Glutamatergic neuron (in vitro differentiated cells): ENCODE measurements around the gene FADS2. TPM values are rescaled to one million over a fixed set of nuclear protein-coding genes. Genes with fewer than 3 reads are reported as not detected.

Experiments
- DNase-seq: peaks from one replicate; pipeline ENCODE4 v3.0.0; 2022
- H3K27ac Mint-ChIP-seq: one replicate; pipeline ENCODE4 v1.8.0; 2020; ENCODE audit warnings: mild to moderate bottlenecking, mixed read lengths, inconsistent platforms; ENCODE audit not compliant: unreplicated experiment
- H3K27me3 Mint-ChIP-seq: one replicate; pipeline ENCODE4 v1.8.0; 2020; ENCODE audit warnings: mild to moderate bottlenecking, moderate library complexity, mixed read lengths, inconsistent platforms; ENCODE audit not compliant: unreplicated experiment
- H3K36me3 Mint-ChIP-seq: one replicate; pipeline ENCODE4 v1.8.0; 2020; ENCODE audit warnings: mild to moderate bottlenecking, mixed read lengths, inconsistent platforms; ENCODE audit not compliant: unreplicated experiment
- H3K4me1 Mint-ChIP-seq: one replicate; pipeline ENCODE4 v1.8.0; 2020; ENCODE audit warnings: mild to moderate bottlenecking, low read depth, mixed read lengths, inconsistent platforms; ENCODE audit not compliant: unreplicated experiment
- H3K4me3 Mint-ChIP-seq: one replicate; pipeline ENCODE4 v1.8.0; 2020; ENCODE audit warnings: mild to moderate bottlenecking, mixed read lengths, inconsistent platforms; ENCODE audit not compliant: unreplicated experiment
- H3K9me3 Mint-ChIP-seq: one replicate; pipeline ENCODE4 v1.8.0; 2020; ENCODE audit warnings: mild to moderate bottlenecking, moderate library complexity, mixed read lengths, inconsistent platforms; ENCODE audit not compliant: unreplicated experiment
- CTCF ChIP-seq: fragments of 200-600 bp; sonication (generic); IDR thresholded peaks from one replicate; pipeline ENCODE4 v1.5.0; 2021; ENCODE audit not compliant: partially characterized antibody, unreplicated experiment
- long read RNA-seq: library from polyadenylated mRNA; unstranded; transcript quantifications from one replicate; pipeline ENCODE4 v2.0.0, GENCODE V29; 2020; ENCODE audit not compliant: unreplicated experiment
- total RNA-seq: library from RNA; stranded (reverse); fragmentation: NEBNext Ultra II Directional; extraction: Animal tissue kit (Norgen Biotek cat#: 25700); gene quantifications from one replicate; pipeline ENCODE4 v1.2.1, GENCODE V29; 2021; ENCODE audit not compliant: unreplicated experiment

Gene FADS2
- total RNA-seq: 701 TPM
- long read RNA-seq, full-length matches to known transcripts: 43 of 88 reads
- long read RNA-seq, partial matches to known transcripts: 31 of 88 reads
- long read RNA-seq, other reads (novel, unspliced or antisense): 14 of 88 reads

GRCh38 chr11:61827571-61828378 is at the start of gene FADS2:
FADS2 (plus strand) TSS chr11:61828300; CDS start chr11:61828391, 91 bp downstream.
- Mint-ChIP-seq H3K27ac (peak within 1 kb of the TSS; percentile 99), H3K36me3 (no peaks in the 10 kb centered on the region), H3K4me3 (peak within 1 kb of the TSS; percentile 95), H3K9me3 (peaks cover 20% of the 10 kb centered on the region), H3K27me3 (peaks cover 23% of the 10 kb centered on the region), H3K4me1 (peaks cover 36% of the 10 kb centered on the region)
- peak; percentile 97 for DNase-seq
- TF ChIP-seq CTCF: no peak

- Mint-ChIP-seq H3K27me3 (peaks cover 6% of the 10 kb centered on the region), H3K4me3 (no peak overlapping the region), H3K36me3 (no peaks in the 10 kb centered on the region), H3K9me3 (peaks cover 3% of the 10 kb centered on the region), H3K4me1 (no peaks in the 10 kb centered on the region), H3K27ac (no peak overlapping the region)
- TF ChIP-seq CTCF: no peak
- DNase-seq: no peak
Measured at GRCh38 chr11:61778357-61778886, 49.7 kb upstream of the FADS2 start.

- Mint-ChIP-seq H3K27me3 (peaks cover 6% of the 10 kb centered on the region), H3K27ac (no peak overlapping the region), H3K36me3 (no peaks in the 10 kb centered on the region), H3K9me3 (peaks cover 3% of the 10 kb centered on the region), H3K4me3 (no peak overlapping the region), H3K4me1 (no peaks in the 10 kb centered on the region)
- no peak for DNase-seq
- no peak for TF ChIP-seq CTCF
Measured at GRCh38 chr11:61778920-61779650, 49.0 kb upstream of the FADS2 start.

- Mint-ChIP-seq H3K27ac (no peak overlapping the region), H3K9me3 (peaks cover 3% of the 10 kb centered on the region), H3K4me1 (peaks cover 2% of the 10 kb centered on the region), H3K27me3 (peaks cover 5% of the 10 kb centered on the region), H3K36me3 (peaks cover 6% of the 10 kb centered on the region), H3K4me3 (no peak overlapping the region)
- no peak for DNase-seq
- no peak for TF ChIP-seq CTCF
Measured at GRCh38 chr11:61779666-61780525, 48.2 kb upstream of the FADS2 start.
